HG03520 (cell line): ENCODE data around the gene HPSE2.

ENCODE experiments used
- ATAC-seq: cut with Tn5 transposase; IDR thresholded peaks from one replicate; pipeline ENCODE4 v1.9.1; 2021; ENCODE audit warnings: mild to moderate bottlenecking, moderate library complexity; ENCODE audit not compliant: unreplicated experiment

The HPSE2 gene

GRCh38 chr10:98419469-98420261 lies 816.0 kb downstream of the HPSE2 start:
- ATAC-seq, result no peak

GRCh38 chr10:98418665-98419468 lies 816.8 kb downstream of the HPSE2 start:
- ATAC-seq, result no peak

- ATAC-seq, result no peak
Observed at GRCh38 chr10:98417973-98418664, 817.5 kb downstream of the HPSE2 start.

GRCh38 chr10:98417481-98417959 lies 818.1 kb downstream of the HPSE2 start:
- no peak for ATAC-seq

GRCh38 chr10:98416606-98417388 lies 818.9 kb downstream of the HPSE2 start:
- ATAC-seq, result no peak

- ATAC-seq, result no peak
Observed at GRCh38 chr10:98415731-98416119, 819.9 kb downstream of the HPSE2 start.

GRCh38 chr10:98414932-98415730 lies 820.5 kb downstream of the HPSE2 start, which contains the start of gene PYROXD2:
PYROXD2 (minus strand) TSS chr10:98415182; CDS start chr10:98415135, 47 bp downstream.
- ATAC-seq, result no peak

- no peak for ATAC-seq
Observed at GRCh38 chr10:98414578-98414931, 821.1 kb downstream of the HPSE2 start.

GRCh38 chr10:98411768-98412167 lies 823.9 kb downstream of the HPSE2 start:
- ATAC-seq, result no peak

- ATAC-seq, result no peak
Observed at GRCh38 chr10:98411166-98411565, 824.5 kb downstream of the HPSE2 start.

- no peak for ATAC-seq
Observed at GRCh38 chr10:98410759-98411158, 824.9 kb downstream of the HPSE2 start.

GRCh38 chr10:98410135-98410743 lies 825.4 kb downstream of the HPSE2 start:
- ATAC-seq, result no peak

GRCh38 chr10:98408799-98409198 lies 826.9 kb downstream of the HPSE2 start:
- no peak for ATAC-seq

- no peak for ATAC-seq
Observed at GRCh38 chr10:98407744-98408241, 827.9 kb downstream of the HPSE2 start.
